Superior temporal gyrus (tissue), 1 donor: ENCODE measurements around the gene LHFPL6.

ENCODE experiments used
- DNase-seq: peaks from one replicate; pipeline ENCODE4 v3.0.0-alpha.2; 2016; ENCODE audit errors: extremely low spot score

Gene LHFPL6

DNA sequence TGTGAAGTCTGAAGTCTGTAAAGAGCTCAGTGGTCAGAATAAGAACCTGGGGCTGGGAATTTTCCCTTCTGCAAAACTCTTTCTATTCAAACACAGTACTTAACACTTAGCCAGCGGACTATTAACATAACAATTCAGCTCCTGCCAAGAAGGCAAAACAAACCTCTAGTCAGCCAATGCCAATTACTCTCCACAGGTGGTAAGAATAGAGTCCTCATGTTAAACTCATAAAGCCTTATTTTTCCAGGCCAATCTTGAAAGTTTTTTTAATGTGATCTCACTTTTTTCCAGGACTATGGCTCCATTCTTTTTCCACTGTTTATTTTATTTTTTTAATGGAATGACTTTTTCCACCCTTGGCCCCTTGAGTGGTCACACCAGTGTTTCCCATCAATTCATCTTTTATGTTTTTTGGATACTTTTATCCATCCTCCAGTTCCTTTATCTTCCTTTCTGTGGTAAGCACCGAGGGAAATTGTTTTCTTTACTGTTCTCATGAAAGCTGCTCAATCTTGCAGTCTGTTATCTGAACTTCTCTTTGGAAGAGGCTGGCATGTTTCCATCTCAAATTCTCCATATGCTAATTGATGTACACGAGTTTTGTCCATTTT, 217.3 kb downstream of the LHFPL6 start:
- no peak for DNase-seq

DNA sequence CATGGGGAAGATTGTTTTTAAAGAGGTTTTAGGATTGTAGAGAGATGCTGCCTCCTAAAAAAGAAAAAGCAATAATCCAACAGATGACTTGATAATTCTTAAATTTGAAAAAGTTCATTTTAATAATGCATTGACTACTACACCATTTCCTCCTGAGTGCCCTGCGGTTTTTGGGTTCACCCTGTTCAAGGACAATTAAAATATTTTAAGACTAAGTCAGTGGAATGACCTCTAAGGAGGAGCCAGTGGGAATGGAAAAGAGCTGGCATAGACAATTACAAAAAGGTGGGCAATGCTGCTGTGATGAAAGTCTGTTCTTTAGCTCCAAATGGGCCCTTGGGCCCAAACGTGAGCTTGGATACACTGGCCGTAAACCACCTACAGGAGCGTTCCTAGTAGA, 217.8 kb downstream of the LHFPL6 start:
- no peak for DNase-seq

DNA sequence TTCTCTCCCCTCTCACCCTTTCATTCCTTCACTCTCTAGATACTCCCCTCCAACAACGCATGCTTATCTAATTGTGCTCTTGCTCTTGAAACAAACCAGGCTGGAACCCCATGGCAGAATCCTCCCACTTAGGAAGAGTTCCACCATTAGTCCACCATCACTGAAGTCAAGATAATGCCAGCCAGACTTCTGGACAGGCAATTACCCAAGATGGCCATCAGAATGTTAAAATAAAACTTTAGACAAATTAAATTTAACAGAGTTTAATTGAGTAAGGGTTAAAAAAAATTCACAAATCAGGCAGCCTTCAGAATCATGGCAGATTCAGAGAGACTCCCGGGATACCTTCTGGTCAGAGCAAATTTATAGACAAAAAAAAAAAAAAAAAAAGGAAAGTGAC, 221.5 kb downstream of the LHFPL6 start:
- DNase-seq, result no peak

DNA sequence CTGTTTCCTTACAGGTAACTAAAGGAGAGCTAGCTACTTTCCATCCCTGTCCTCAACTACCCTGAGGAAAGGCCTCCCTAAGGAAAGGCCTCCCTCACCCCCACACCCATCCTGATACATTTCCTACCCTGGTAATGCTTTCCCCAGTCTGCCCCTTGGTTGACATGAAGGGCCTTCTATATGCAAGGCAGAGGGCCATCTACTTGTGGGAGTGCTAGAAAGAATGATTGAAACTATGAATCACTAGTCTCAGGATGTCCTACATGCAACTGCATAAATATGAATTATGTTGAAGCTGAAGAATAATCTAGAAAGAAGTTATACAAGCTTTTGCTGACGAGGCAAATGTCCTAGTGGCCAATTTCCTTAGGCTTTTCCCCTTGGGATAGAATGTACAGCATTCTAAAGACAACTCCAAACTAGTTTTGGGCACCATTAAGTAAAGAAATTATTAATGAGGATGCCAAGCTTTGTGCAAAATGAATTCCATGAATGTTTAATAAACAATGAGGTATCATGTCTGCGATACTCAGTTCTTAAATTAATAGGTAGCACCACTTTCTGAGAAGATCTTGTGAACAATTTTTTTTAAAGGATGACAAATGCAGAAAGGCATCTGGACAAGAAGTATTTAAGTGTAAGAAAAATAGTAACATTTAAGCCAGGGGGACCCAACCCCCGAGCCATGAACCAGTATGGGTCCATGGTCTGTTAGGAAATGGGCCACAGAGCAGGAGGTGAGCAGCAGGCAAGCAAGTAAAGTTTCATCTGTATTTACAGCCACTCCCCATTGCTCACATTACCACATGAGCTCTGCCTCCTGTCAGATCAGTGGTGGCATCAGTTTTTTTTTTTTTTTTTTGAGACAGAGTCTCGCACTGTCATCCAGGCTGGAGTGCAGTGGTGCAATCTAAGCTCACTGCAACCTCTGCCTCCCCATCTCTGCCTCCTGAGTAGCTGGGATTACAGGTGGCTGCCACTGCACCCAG, 223.0 kb downstream of the LHFPL6 start:
- DNase-seq, result no peak

DNA sequence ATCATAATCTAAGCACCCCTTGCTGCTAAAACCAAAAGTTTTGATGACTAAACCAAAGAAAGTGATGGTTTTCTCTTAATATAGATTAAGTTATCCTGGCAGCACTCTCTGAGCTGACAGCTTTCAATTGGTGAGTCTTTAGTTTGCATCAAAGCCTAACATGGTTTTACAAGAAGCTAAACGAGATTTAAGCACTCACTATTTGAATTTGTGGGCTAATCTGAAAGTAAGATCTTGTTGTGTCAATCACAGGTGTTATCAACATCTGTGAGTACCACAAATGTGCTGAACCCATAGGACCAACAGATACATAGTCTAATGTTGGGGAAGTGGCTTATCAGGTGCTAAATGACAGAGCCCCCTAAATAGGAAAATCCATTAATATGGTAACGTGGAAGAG, 223.9 kb downstream of the LHFPL6 start:
- no peak for DNase-seq

DNA sequence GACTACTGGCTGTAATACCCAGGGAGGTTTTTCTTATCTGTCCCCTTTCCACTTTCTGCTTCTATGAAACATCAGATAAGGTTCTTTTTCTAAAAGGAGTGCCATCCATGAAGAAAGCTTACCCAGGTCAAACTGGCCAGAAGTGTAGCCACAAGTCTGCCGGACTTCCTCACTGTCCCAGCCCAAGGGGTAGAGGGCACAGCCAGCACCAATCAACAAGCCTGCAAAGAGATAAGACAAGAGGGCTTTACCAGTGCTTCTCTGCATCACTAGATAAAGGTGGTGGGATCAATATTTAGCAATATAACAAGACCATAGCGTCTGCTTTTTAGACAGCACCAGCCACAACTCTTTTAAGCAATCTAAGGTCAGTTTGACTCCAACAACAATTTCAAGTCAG, 224.7 kb downstream of the LHFPL6 start:
- DNase-seq, result no peak

DNA sequence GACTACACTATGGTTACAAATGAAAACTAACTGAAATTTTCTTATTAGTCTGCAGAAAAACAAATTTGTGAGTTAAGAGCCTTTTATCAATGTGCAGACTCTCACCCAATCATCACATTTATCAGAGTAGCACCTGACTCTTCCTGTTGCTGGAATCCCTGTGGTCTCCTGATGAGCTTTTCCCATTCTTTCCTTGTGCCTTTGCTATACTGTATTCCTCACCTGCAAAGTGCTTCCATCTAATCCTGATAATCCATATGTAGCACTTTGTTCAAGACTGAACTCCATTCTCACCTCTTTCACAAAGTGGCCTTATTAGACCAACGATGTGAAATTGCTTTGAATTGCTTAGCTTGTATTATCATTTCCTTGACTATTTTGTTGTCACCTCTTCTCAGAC, 225.3 kb downstream of the LHFPL6 start:
- no peak for DNase-seq

DNA sequence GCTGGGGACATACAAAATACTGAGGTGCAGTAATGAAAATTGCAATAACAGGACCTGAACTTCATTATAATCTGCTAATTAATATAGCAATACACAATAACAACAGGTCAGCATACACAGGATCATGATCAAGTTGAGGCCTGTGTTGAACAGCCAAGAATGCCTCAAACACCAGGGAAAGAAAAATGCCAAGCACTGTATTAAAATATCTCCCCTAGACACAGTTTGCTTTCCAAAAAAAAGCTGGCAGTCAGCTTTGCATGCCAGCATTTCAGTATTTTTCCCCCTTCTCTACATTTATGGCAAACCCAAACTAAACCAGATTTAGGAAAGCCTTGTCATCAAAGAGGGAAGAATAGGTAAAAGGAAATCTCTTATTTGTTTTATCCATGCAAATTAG, 226.9 kb downstream of the LHFPL6 start:
- no peak for DNase-seq

DNA sequence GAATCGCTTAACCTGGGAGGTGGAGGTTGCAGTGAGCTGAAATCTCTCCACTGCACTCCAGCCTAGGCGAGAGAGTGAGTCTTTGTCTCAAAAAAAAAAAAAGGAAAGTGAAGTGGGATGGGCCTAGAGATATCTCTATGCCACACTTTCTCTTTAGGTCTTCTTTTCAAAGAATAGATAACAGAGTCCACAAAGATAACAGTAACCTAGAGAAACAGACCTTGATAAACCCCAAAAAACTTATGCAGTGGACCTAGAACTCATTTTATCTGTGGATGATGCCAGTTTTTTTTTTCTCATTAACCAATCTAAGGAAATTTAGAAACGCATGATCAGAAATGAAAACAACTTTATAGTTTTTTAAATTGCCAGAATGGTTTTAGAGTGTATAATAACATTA, 227.4 kb downstream of the LHFPL6 start:
- DNase-seq, result no peak

DNA sequence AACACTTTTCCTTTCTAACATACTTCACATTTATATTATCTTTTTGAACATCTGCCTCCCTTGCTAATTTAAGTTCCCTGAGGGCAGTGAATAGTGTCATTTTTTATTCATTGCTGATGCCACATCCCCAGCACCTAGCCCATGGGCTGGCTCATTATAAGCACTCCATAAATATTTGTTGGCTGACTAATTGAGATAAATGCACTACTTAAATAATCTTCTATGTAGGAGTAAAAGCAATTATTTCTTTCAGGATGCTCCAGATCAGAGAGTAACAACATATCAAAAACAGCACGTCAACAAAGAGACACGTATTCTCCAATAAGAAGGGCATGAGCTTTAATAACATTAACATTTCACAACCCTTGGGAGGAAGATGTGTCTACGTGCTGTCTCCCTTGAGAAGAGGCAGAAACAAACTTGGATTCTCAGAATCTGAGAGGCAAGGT, 228.2 kb downstream of the LHFPL6 start:
- DNase-seq, result no peak

DNA sequence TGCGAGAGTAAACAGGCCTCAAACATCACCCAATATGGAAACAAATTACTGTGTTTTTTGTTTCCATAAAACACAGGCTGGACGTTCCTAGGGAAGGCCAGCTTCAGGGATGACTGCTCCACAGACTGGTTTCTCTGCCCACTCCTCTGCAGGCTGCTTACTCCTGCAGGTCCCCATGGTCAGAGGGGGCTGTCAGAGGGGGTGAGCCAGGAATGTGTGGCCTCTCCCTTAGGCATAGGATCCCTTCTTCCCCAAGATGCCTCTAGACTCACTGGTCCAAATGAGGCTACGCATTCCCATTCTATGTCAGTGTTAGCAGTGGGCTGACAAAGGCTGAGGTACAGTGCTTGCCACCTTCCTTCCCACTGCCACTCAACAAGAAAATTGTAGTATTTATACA, 229.8 kb downstream of the LHFPL6 start:
- DNase-seq, result no peak

DNA sequence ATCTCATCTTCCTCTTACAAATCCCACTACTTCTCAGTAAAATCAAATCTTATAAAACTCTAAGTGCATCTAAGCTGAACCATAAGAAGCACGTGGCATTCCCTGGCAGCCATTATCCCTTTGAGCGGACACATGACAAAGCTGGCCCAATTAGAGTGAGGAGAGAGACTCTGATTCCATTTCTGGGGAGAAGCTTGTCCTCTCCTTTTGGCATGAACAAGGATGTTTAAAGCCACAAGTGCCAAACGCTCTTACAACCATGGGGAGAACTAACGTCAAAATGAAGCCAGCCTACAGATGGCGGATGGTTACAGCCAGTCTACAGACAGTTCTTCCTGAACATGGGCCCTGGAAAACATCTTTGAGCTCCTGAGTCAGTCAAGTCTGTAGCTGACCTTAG, 231.3 kb downstream of the LHFPL6 start:
- no peak for DNase-seq

DNA sequence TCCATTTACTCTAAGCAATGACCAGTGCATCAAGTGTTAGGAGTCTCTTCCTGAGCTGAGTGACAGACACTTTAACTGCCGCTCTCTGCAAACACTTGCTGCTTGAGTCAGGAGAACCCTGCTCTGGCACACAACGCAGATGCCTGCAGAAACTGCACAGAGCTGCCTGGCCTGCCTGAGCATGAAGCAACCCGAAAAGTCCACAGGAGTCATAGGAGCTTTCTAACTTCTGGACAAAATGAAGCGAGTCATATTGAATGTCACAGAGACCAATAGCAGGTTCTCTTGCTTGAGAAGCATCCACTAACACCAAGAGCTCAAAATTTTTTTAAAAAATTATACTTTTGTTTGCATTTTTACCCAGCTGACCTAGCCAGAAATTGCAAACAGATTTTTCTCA, 232.4 kb downstream of the LHFPL6 start:
- DNase-seq, result no peak

DNA sequence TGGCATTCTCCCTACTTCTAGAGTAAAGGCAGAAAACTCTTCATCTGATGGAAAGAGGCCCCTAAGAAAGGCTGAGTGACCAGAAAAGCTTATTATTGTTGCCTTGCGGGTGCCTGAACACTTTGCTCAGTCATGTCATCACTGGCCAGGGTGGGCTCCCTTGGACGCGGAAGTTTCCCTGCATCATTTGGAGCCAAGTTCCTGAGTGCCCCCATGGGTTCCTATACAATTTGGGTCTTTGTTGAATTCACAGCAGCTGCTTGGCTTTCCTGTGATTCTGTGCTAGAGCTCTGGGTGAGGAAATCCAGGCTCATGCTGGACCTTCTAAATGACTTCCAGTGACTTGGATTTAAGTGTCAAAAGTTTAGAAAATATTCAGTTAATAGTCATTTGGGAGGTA, 232.9 kb downstream of the LHFPL6 start:
- DNase-seq, result no peak

DNA sequence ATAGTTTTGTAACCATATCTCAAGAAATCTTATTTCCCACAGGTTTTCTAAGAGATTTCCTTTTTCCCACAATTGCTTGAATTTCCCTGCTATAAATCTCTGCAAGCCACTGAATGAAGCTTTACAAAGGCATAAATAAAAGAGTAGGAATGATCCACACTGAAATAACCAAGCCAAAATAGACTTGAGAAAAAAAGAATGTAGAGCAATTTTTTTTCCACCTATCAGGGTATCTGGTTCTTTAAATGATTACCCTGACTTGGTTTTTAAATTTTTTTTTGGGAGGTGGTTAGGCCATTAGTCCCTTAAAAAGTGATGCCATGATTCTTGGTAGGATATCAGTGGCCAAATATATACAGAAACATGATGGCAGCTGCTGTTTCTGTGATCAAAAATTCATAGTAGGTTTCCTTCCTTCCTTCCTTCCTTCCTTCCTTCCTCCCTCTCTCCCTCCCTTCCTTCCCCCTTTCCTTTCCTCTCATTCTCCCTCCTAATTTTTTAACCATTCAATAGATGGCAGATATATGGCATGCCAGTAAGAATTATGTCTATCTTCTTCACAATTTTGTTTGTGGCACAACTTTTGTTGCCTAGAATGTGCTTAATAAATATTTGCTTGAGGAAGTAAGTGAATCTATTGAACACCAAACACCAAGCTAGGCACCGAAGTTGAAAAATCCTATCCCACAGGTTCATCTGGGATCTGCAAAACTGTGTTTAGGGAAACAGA, 233.7 kb downstream of the LHFPL6 start:
- DNase-seq, result no peak

DNA sequence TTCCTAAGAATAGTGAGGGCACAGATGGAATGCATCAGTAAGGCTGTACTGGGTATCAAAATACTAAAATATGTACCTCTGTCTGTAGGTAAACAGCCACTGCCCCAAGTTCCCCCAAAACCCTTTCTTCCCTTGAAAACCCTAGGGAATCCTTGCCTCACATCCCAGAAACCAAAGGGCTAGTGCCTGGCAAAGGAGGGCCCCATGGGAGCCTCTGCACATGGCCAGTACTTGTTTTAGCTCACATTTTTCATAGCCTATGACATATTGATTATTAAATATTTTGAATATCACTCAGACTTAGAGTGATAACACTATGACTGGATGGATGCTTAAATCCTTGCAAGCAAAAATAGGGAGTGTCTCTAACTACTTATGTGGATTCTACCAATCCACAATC, 237.1 kb downstream of the LHFPL6 start:
- DNase-seq, result no peak

DNA sequence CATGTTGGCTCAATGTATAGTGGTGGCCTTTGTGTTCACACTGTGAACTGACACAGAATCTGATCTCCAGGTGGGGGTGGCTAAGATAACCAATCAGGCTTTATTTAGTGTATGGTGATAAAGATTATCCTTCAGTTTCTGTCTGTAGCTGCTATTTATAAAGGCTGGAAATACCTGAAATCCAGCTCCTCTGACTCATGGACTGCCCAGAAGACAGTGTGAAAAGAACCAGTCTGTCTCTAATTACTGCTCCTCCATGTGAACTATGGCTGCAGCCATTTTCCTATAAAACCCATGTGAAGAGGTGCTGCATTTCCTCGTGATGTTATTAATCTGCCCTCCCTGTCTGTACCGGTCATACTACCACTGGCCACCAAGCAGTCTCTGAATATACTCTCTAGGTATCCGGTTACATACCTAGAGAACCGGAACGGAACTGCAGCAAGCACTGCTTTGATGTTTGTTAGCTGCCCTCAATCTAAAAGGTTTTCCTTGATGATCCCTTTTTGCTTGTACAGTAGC, 238.0 kb downstream of the LHFPL6 start:
- no peak for DNase-seq

DNA sequence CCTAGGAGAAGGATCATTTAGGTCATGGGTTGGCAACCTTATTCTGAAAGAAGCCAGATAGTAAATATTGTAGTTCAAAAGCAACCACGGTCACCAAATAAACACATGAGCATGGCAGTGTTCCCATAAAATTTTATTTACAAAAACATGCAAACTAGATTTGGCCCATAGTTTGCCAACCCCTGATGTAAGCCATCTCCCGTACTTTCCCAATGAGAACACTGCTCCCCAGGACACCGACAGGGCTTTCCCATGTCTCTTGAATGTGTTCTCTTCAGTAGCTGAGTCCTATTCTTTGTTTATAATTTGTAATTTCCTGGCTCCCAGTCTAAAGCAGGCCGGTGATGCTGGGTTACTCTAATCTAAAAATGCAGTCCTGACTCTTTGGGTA, 239.6 kb downstream of the LHFPL6 start:
- no peak for DNase-seq

DNA sequence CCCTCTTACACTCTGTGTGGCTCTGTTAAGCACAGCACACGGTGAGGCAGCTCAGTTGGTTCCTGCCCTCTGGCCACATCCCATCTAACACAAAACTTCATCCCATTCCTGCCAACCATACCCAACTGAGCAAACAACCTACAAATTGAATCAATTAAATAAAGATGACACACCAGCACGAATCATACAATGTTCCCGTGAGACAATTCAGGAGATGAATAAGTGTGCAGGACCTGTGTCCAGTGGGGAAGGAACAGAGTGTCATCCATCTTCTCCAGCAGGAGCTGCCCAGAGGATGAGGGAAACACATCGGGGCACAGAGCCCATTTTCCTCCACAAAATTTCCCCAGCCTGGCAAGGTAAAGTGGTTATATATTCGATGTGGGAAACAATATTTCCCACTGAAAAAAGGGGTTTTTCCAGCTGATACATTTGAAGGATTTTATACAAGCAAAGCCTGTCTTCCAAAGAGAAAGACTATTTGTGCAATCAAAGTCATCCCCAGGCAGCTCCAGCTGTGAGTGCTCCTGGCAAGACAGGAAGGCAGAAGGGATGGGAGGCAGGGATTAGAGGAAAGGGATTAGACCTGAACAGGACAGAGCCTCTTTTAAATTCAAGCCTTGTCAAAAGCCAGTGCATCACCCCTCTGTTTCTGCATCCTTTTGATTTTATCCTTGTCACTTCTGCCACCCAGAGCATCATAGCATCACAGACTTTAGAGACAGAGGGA, 240.2 kb downstream of the LHFPL6 start:
- no peak for DNase-seq

DNA sequence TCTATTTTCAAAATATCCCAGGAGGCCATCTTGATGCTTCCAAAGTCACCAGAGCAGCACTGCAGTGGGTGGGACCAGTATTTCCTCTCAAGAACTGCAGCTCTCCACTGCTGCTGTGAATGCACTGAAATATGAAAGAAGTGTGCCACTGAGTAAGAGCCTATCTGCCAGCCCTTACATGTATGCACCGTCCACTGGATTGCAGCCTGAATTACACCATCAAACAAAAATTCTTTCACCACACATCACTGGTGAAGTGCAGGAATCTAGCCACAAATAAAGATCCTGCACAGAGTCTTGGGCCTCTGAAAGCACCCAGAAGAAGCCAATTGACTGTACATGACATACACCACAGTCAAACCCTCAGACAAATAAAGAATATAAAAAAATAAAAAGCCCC, 249.0 kb downstream of the LHFPL6 start:
- DNase-seq, result no peak

DNA sequence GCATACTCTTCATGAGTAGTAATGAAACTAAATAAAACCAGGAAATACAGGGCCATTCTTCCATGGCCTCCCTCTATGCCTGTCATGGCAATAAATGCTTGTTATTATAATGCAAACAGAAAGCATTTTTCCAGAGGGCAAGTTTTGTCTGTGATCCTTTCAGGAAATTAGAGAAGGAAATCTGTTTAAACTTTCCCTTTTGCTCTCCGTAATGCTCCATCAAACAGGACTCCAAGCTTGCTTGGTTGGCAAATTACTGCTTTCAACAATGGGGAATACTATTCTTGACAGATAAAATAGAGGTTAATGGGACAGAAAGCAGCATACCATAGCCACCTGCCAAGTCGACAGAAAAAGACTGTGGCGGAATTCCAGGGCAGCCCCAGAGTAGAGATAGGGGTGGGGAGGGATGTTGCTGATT, 252.5 kb downstream of the LHFPL6 start:
- DNase-seq, result no peak
